GM23248 (cell line): ENCODE measurements around the gene PANK2. TPM values are rescaled to one million over a fixed set of nuclear protein-coding genes. Genes with fewer than 3 reads are reported as not detected.

Experiments
- DNase-seq: peaks from one replicate; pipeline ENCODE4 v3.0.0-alpha.2; 2015
- H2AFZ ChIP-seq: fragments of 200-600 bp; sonication (generic); 2 replicates; pipeline ENCODE4 v1.6.1; 2016; ENCODE audit warnings: antibody characterized with exemption
- H3F3A ChIP-seq: fragments of 200-600 bp; sonication (generic); 2 replicates; pipeline ENCODE4 v1.6.1; 2016; ENCODE audit warnings: mild to moderate bottlenecking, antibody characterized with exemption, mixed run types; ENCODE audit not compliant: insufficient read depth
- H3K27ac ChIP-seq: fragments of 200-600 bp; sonication (generic); 2 replicates; pipeline ENCODE4 v1.5.1; 2016; ENCODE audit warnings: mild to moderate bottlenecking
- H3K27me3 ChIP-seq: fragments of 200-600 bp; sonication (generic); replicated peaks from 2 replicates; pipeline ENCODE4 v1.6.1; 2016; ENCODE audit warnings: mild to moderate bottlenecking; ENCODE audit not compliant: insufficient read depth
- H3K36me3 ChIP-seq: fragments of 200-600 bp; sonication (generic); 2 replicates; pipeline ENCODE4 v1.6.1; 2016; ENCODE audit warnings: low read depth, mild to moderate bottlenecking
- H3K4me1 ChIP-seq: fragments of 200-600 bp; sonication (generic); 2 replicates; pipeline ENCODE4 v1.6.1; 2016; ENCODE audit warnings: mild to moderate bottlenecking; ENCODE audit not compliant: insufficient read depth
- H3K4me2 ChIP-seq: fragments of 200-600 bp; sonication (generic); one replicate; pipeline ENCODE4 v1.6.1; 2016; ENCODE audit warnings: mild to moderate bottlenecking; ENCODE audit not compliant: unreplicated experiment
- H3K4me3 ChIP-seq: fragments of 200-600 bp; sonication (generic); 2 replicates; pipeline ENCODE4 v1.5.1; 2016; ENCODE audit warnings: mild to moderate bottlenecking
- H3K79me2 ChIP-seq: fragments of 200-600 bp; sonication (generic); 2 replicates; pipeline ENCODE4 v1.6.1; 2016; ENCODE audit warnings: mild to moderate bottlenecking; ENCODE audit not compliant: insufficient read depth
- H3K9ac ChIP-seq: fragments of 200-600 bp; sonication (generic); 2 replicates; pipeline ENCODE4 v1.6.1; 2016; ENCODE audit warnings: mild to moderate bottlenecking
- H3K9me2 ChIP-seq: fragments of 200-600 bp; sonication (generic); 2 replicates; pipeline ENCODE4 v1.6.1; 2016; ENCODE audit warnings: mixed run types, mild to moderate bottlenecking, moderate library complexity; ENCODE audit not compliant: insufficient read depth
- H3K9me3 ChIP-seq: fragments of 200-600 bp; sonication (generic); one replicate; pipeline ENCODE4 v1.6.1; 2017; ENCODE audit warnings: low read depth
- H4K20me1 ChIP-seq: fragments of 200-600 bp; sonication (generic); 2 replicates; pipeline ENCODE4 v1.6.0; 2016; ENCODE audit not compliant: insufficient read depth
- EZH2 ChIP-seq: fragments of 200-600 bp; sonication (generic); IDR thresholded peaks from 2 replicates; pipeline ENCODE4 v1.6.1; 2018; ENCODE audit warnings: antibody characterized with exemption, mild to moderate bottlenecking; ENCODE audit not compliant: insufficient read depth, poor library complexity, severe bottlenecking
- EZH2phosphoT487 ChIP-seq: fragments of 200-600 bp; sonication (generic); IDR thresholded peaks from 2 replicates; pipeline ENCODE4 v1.6.1; 2018; ENCODE audit warnings: antibody characterized with exemption, moderate library complexity, mild to moderate bottlenecking, low read depth; ENCODE audit not compliant: insufficient read depth
- WGBS, 2 experiments: methylation state at CpG; one replicate each; pipeline ENCODE4 v1.1.6; 2015 to 2017; ENCODE audit warnings: low lambda C conversion rate in 2 of 2, low coverage in 1 of 2; ENCODE audit errors: missing lambda C conversion rate in 2 of 2; 5-methylcytosine and 5-hydroxymethylcytosine counted together
- in situ Hi-C: fragments of 300-500 bp; cut with MboI; formaldehyde crosslinking; loops from 2 replicates; pipeline ENCODE4 v1.15.0; 2020
- polyA plus RNA-seq: library from polyadenylated mRNA; unstranded; fragments of >200 nt; fragmentation: Nextera tagmentation; extraction: Ambion mirVana; gene quantifications from 2 replicates; pipeline ENCODE4 v1.2.1, GENCODE V29; 2016
- total RNA-seq: library from RNA; depleted of rRNA; stranded (reverse); fragments of >200 nt; shearing (Covaris generic); gene quantifications from 2 replicates; pipeline ENCODE4 v1.2.3, GENCODE V29; 2014

PANK2 gene
- total and polyA plus RNA-seq, 2 experiments from 2014 or later = 30.6 to 43.7 TPM

DNA sequence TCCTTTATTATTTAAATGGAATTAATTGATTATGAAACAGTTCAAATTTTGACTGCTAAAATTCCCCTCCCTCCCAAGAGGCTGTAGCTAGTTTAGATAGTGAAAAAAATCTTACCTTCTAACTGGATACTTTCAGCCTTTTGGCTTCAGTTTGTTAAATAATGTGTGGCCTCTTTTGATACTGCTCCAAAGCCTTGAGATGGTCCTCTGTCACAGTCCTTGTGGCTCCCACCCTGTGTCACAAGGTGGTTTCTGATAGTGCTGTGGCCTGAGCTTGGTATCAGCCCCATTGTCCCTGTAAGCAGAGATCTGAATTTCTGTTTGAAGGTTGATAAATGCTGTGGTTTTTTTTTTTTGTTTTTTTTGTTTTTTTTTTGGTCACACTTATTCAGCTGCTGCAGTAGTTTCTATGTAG, 20.8 kb downstream of the PANK2 start:
- in situ Hi-C loops = no loop called here
- H3K36me3 ChIP-seq = peaks cover 63% of the 10 kb centered on the region
- H3K27me3 ChIP-seq = no peaks in the 10 kb centered on the region
- H3K4me2 ChIP-seq = no peak overlapping the region
- no peaks in the 10 kb centered on the region for H3K9me3 ChIP-seq
- H3K9me2 ChIP-seq = no peaks in the 10 kb centered on the region
- no peak overlapping the region for H3K4me3 ChIP-seq
- peaks cover 98% of the 10 kb centered on the region for H3K79me2 ChIP-seq
- peaks cover 35% of the 10 kb centered on the region; the same call in 1 of the 2 replicates for H4K20me1 ChIP-seq
- TF ChIP-seq EZH2phosphoT487 (no peak), EZH2 (no peak)
- no peak overlapping the region for H2AFZ ChIP-seq
- no peak overlapping the region for H3K27ac ChIP-seq
- no peak overlapping the region for H3K9ac ChIP-seq
- no peaks in the 10 kb centered on the region for H3K4me1 ChIP-seq
- H3F3A ChIP-seq = 0 out of 2 replicates have a peak, but pooled peaks cover 7% of the 10 kb centered on the region
- no peak for DNase-seq

DNA sequence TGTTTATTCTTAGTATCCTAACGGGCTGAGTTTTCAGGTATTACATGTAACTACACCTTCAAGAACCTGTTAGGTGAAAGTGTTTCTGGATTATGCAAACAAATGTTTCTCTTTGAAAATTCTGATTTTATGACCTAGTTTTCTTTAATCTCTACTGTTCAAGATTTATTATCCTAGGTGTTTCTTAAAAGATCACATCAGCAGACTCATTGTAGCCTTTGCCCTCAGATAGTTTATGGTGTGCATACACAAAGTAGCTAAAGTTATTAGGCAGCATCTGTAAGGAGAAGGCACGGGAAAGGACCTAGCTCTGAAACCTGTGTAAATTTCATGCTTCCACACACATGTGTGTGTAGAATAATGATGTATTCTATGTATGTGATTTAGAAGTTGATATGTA, 21.7 kb downstream of the PANK2 start:
- no peak overlapping the region for H3K4me2 ChIP-seq
- peaks cover 68% of the 10 kb centered on the region for H3K36me3 ChIP-seq
- H2AFZ ChIP-seq = no peak overlapping the region
- TF ChIP-seq EZH2phosphoT487 (no peak), EZH2 (no peak)
- H3K27ac ChIP-seq = no peak overlapping the region
- H3K9me2 ChIP-seq = no peaks in the 10 kb centered on the region
- in situ Hi-C loops = no loop called here
- DNase-seq = no peak
- no peaks in the 10 kb centered on the region for H3K4me1 ChIP-seq
- WGBS, 2 experiments = 71 to 78% methylated on average over 2 of the region's 2 CpGs
- no peak overlapping the region for H3K4me3 ChIP-seq
- no peaks in the 10 kb centered on the region for H3K9me3 ChIP-seq
- peaks cover 11% of the 10 kb centered on the region; the same call in 1 of the 2 replicates for H3F3A ChIP-seq
- H3K79me2 ChIP-seq = peaks cover 98% of the 10 kb centered on the region
- peaks cover 36% of the 10 kb centered on the region; the same call in 1 of the 2 replicates for H4K20me1 ChIP-seq
- no peaks in the 10 kb centered on the region for H3K27me3 ChIP-seq
- no peak overlapping the region for H3K9ac ChIP-seq

DNA sequence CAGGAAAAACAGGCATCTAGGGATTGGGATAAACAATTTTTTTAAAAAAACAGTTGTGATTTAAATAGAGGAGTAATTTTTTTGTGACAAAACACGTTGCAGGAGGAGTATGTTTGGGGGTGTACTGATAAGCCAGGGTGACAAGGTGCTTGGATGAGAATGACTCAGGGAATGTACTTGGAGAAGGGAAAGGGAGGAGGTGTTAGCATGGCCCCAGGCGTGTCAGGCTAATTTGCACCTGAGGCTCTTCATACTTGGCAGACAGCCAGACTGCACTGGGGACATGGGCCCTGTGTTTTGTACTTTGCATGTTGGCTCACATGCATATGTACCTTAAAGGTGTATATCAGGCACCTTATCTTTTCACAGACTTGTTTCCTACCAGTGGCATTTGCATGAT, 22.8 kb downstream of the PANK2 start:
- Histone ChIP-seq H3K27ac (no peak overlapping the region), H3K4me3 (no peak overlapping the region), H3K36me3 (peaks cover 71% of the 10 kb centered on the region), H3K9ac (no peak overlapping the region), H3K79me2 (peaks cover 98% of the 10 kb centered on the region), H2AFZ (no peak overlapping the region), H3K9me2 (no peaks in the 10 kb centered on the region), H3K4me1 (no peaks in the 10 kb centered on the region), H3F3A (peaks cover 14% of the 10 kb centered on the region; the same call in 1 of the 2 replicates), H4K20me1 (peaks cover 37% of the 10 kb centered on the region; the same call in 1 of the 2 replicates), H3K27me3 (no peaks in the 10 kb centered on the region), H3K9me3 (no peaks in the 10 kb centered on the region), H3K4me2 (no peak overlapping the region)
- in situ Hi-C loops = no loop called here
- TF ChIP-seq EZH2phosphoT487 (no peak), EZH2 (no peak)
- DNase-seq = no peak
- WGBS, 2 experiments = 95 to 99% methylated on average over 2 of the region's 2 CpGs

DNA sequence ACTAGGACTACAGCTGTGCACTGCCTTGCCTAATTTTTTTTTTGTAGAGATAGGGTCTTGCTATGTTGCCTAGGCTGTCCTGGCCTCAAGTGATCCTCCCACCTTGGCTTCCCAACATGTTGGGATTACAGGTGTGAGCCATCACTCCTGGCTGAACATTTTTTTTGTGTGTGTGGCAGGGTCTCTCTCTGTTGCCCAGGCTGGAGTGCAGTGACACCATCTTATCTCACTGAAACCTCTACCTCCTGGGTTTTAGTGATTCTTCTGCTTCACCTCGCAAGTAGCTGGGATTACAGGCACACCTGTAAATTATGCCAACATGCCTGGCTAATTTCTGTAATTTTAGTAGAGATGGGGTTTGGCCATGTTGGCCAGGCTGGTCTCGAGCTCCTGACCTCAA, 25.3 kb downstream of the PANK2 start:
- Histone ChIP-seq H2AFZ (no peak overlapping the region), H3K79me2 (peaks cover 97% of the 10 kb centered on the region), H3K9ac (no peak overlapping the region), H3K36me3 (peaks cover 66% of the 10 kb centered on the region), H3K4me2 (no peak overlapping the region), H3K4me3 (no peak overlapping the region), H3F3A (peaks cover 29% of the 10 kb centered on the region), H3K27me3 (no peaks in the 10 kb centered on the region), H3K9me2 (no peaks in the 10 kb centered on the region), H3K9me3 (no peaks in the 10 kb centered on the region), H4K20me1 (peaks cover 32% of the 10 kb centered on the region; the same call in 1 of the 2 replicates), H3K27ac (no peak overlapping the region), H3K4me1 (peaks cover 8% of the 10 kb centered on the region)
- TF ChIP-seq EZH2phosphoT487 = no peak
- no peak for TF ChIP-seq EZH2
- no peak for DNase-seq
- in situ Hi-C loops = no loop called here
- WGBS, 2 experiments = 97 to 100% methylated on average over 2 of the region's 2 CpGs

DNA sequence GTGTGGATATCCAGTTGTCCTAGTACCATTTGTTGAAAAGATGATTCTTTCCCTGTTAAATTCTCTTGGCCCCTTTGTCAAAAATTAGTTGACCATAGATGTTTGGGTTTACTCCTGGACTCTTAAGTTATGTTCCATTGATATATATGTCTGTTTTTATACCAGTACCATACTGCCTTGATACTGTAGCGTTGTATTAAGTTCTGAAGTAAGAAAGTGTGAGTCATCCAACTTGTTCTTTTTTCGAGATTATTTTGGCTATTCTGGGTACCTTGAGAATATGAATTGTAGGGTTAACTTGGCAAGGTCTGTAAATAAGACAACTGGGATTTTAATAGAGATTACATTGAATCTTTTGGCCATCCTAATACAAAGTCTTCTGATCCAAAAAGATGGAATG, 26.5 kb downstream of the PANK2 start:
- Histone ChIP-seq H3K9me2 (no peaks in the 10 kb centered on the region), H3K4me3 (no peak overlapping the region), H3K27ac (no peak overlapping the region), H3K79me2 (peaks cover 97% of the 10 kb centered on the region), H3K9me3 (no peaks in the 10 kb centered on the region), H3K36me3 (peaks cover 63% of the 10 kb centered on the region), H3K4me2 (no peak overlapping the region), H3F3A (peaks cover 31% of the 10 kb centered on the region), H3K27me3 (no peaks in the 10 kb centered on the region), H3K9ac (no peak overlapping the region), H4K20me1 (peaks cover 26% of the 10 kb centered on the region; the same call in 1 of the 2 replicates), H3K4me1 (peaks cover 14% of the 10 kb centered on the region), H2AFZ (no peak overlapping the region)
- no peak for DNase-seq
- 59 to 62% methylated on average over 2 of the region's 2 CpGs for WGBS, 2 experiments
- in situ Hi-C loops = no loop called here
- TF ChIP-seq EZH2 (no peak), EZH2phosphoT487 (no peak)
